ENCODE data around the gene CMTR1.

Gene CMTR1

GRCh38 chr6:37417393-37417792 lies 15.6 kb upstream of the CMTR1 start:
- TF ChIP-seq, protein P1, sequence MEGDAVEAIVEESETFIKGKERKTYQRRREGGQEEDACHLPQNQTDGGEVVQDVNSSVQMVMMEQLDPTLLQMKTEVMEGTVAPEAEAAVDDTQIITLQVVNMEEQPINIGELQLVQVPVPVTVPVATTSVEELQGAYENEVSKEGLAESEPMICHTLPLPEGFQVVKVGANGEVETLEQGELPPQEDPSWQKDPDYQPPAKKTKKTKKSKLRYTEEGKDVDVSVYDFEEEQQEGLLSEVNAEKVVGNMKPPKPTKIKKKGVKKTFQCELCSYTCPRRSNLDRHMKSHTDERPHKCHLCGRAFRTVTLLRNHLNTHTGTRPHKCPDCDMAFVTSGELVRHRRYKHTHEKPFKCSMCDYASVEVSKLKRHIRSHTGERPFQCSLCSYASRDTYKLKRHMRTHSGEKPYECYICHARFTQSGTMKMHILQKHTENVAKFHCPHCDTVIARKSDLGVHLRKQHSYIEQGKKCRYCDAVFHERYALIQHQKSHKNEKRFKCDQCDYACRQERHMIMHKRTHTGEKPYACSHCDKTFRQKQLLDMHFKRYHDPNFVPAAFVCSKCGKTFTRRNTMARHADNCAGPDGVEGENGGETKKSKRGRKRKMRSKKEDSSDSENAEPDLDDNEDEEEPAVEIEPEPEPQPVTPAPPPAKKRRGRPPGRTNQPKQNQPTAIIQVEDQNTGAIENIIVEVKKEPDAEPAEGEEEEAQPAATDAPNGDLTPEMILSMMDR (IDR thresholded peaks at IDR 0.05; ENCODE audit: extremely low read depth, missing control alignments) = no peak
- DNase-seq (ENCODE audit: low spot score) = no peak

GRCh38 chr6:37418722-37419121 lies 14.3 kb upstream of the CMTR1 start:
- DNase-seq (ENCODE audit: low spot score) = no peak
- TF ChIP-seq, protein P1 (IDR thresholded peaks at IDR 0.05; ENCODE audit: extremely low read depth, missing control alignments) = no peak

DNA sequence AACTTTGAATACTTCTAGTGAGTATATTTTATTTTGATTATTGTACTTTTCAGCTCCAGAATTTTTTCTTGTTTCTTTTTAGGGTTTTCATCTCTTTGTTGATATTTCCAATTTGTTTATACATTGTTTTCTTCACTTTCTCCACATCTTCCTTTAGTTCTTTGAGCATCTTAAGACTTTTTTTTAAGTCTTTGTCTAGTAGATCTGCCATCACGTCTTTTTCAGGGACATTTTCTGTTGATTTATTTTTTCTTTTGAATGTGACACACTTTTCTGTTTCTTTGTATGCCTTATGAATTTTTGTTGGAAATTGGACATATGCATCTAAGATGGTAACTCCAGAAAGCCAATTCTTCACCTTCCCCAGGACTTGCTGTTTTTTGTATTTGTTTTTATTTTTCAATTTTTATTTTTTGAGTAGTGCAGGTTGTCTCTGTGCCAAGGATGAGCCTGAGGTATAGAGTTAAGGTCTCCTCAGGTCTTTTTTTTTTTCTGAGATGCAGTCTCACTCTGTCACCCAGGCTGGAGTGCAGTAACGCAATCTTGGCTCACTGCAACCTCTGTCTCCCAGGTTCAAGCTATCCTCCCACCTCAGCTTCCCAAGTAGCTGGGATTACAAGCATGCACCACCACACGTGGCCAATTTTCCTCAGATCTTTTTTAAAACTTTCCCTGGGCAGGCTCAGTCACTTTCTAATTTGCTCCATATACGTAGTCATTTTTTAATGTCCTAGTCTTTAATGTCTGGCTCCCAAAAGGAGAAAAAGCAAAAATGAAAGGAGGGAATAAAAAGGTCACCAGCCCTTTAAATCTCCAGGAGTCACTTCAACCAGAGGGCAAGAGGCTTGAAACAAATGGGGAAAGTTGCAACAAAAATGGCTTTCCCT lies 6.7 kb upstream of the CMTR1 start:
- TF ChIP-seq, protein P1 (IDR thresholded peaks at IDR 0.05; ENCODE audit: extremely low read depth, missing control alignments) = no peak
- DNase-seq (ENCODE audit: low spot score) = no peak

- TF ChIP-seq, protein P1 (IDR thresholded peaks at IDR 0.05; ENCODE audit: extremely low read depth, missing control alignments) = no peak
- no peak for DNase-seq (ENCODE audit: low spot score)
These were observed 6.0 kb upstream of the CMTR1 start for GRCh38 chr6:37426945-37427510.

DNA sequence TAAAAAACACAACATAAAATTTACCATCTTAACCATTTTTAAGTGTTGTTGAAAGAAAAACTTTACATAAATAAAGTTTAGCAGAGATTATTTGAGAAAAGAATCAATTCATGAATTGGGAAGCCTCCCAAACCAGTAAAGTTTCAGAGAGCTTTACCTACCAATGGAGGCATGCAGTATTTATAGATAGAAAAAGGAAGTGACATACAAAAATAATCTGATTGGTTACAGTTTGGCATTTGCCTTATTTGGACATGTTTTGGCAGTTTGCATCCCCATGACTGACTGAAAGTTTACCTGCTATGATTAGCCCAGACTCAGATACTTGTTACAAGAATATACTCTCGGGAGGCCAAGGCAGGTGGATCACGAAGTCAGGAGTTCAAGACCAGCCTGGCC lies 3.7 kb upstream of the CMTR1 start:
- TF ChIP-seq, protein P1 (IDR thresholded peaks at IDR 0.05; ENCODE audit: extremely low read depth, missing control alignments) = no peak
- no peak for DNase-seq (ENCODE audit: low spot score)

- TF ChIP-seq, protein P1 (IDR thresholded peaks at IDR 0.05; ENCODE audit: extremely low read depth, missing control alignments) = no peak
- DNase-seq (ENCODE audit: low spot score) = no peak
These were observed 468 bp upstream of the CMTR1 start for GRCh38 chr6:37432590-37432915.

- DNase-seq (ENCODE audit: low spot score) = peak; percentile 75
- TF ChIP-seq, protein P1 (IDR thresholded peaks at IDR 0.05; ENCODE audit: extremely low read depth, missing control alignments) = no peak
These were observed 743 bp downstream of the CMTR1 start for GRCh38 chr6:37433657-37434271.
